ENCODE results near the gene KRTAP12-3.
"Not testable (repeated sequence)": the region's sequence is repeated elsewhere in the genome, so short reads cannot be mapped to it uniquely, and the experiment has no call there.

Gene KRTAP12-3

GRCh38 chr21:44650973-44651675 lies 6.6 kb upstream of the KRTAP12-3 start:
- DNase-seq (ENCODE audit: low read depth): no peak

GRCh38 chr21:44653123-44653522 lies 4.6 kb upstream of the KRTAP12-3 start:
- DNase-seq (ENCODE audit: low read depth): no peak

- DNase-seq (ENCODE audit: low read depth): peak; percentile 18
Observed at GRCh38 chr21:44653656-44654575, 3.8 kb upstream of the KRTAP12-3 start.

GRCh38 chr21:44654576-44655175 lies 3.1 kb upstream of the KRTAP12-3 start, which contains the start of gene KRTAP12-4:
Gene KRTAP12-4, minus strand, starts transcription at chr21:44654659. Its CDS starts 45 bp downstream, at chr21:44654614.
- no peak for DNase-seq (ENCODE audit: low read depth)

- DNase-seq (ENCODE audit: low read depth): no peak
Observed at GRCh38 chr21:44656868-44657267, 864 bp upstream of the KRTAP12-3 start.

- no peak for DNase-seq (ENCODE audit: low read depth)
Observed at GRCh38 chr21:44658541-44658910, 794 bp downstream of the KRTAP12-3 start.

GRCh38 chr21:44658913-44659595 lies 1.3 kb downstream of the KRTAP12-3 start:
- DNase-seq (ENCODE audit: low read depth): no peak

- DNase-seq (ENCODE audit: low read depth): not testable (repeated sequence)
Observed at GRCh38 chr21:44661567-44661966, 3.8 kb downstream of the KRTAP12-3 start.

GRCh38 chr21:44664691-44665090 lies 7.0 kb downstream of the KRTAP12-3 start:
- no peak for DNase-seq (ENCODE audit: low read depth)

- DNase-seq (ENCODE audit: low read depth): no peak
Observed at GRCh38 chr21:44666401-44667320, 8.9 kb downstream of the KRTAP12-3 start, which contains the start of gene KRTAP12-2. Gene KRTAP12-2, minus strand, starts transcription at chr21:44666927. Its CDS starts 41 bp downstream, at chr21:44666886.

- no peak for DNase-seq (ENCODE audit: low read depth)
Observed at GRCh38 chr21:44667612-44668011, 9.9 kb downstream of the KRTAP12-3 start.

- no peak for DNase-seq (ENCODE audit: low read depth)
Observed at GRCh38 chr21:44670642-44671432, 13.1 kb downstream of the KRTAP12-3 start.

- DNase-seq (ENCODE audit: low read depth): no peak
Observed at GRCh38 chr21:44671911-44672310, 14.2 kb downstream of the KRTAP12-3 start.

- no peak for DNase-seq (ENCODE audit: low read depth)
Observed at GRCh38 chr21:44677881-44678280, 20.1 kb downstream of the KRTAP12-3 start.

- no peak for DNase-seq (ENCODE audit: low read depth)
Observed at GRCh38 chr21:44681152-44681551, 23.4 kb downstream of the KRTAP12-3 start.

GRCh38 chr21:44681861-44682579 lies 24.3 kb downstream of the KRTAP12-3 start, which contains the start of gene KRTAP12-1:
Gene KRTAP12-1, minus strand, starts transcription at chr21:44682163. Its CDS starts 40 bp downstream, at chr21:44682123.
- no peak for DNase-seq (ENCODE audit: low read depth)

- DNase-seq (ENCODE audit: low read depth): no peak
Observed at GRCh38 chr21:44682580-44683151, 24.9 kb downstream of the KRTAP12-3 start.

- no peak for DNase-seq (ENCODE audit: low read depth)
Observed at GRCh38 chr21:44684077-44684476, 26.3 kb downstream of the KRTAP12-3 start.

- DNase-seq (ENCODE audit: low read depth): no peak
Observed at GRCh38 chr21:44684483-44684882, 26.8 kb downstream of the KRTAP12-3 start.
